ENCODE results near the gene AACS. TPM values are rescaled to one million over a fixed set of nuclear protein-coding genes. Genes with fewer than 3 reads are reported as not detected.

AACS gene
- total and polyA plus RNA-seq, 9 donors: 7.5 to 37.8 (median 14.2) TPM

DNA sequence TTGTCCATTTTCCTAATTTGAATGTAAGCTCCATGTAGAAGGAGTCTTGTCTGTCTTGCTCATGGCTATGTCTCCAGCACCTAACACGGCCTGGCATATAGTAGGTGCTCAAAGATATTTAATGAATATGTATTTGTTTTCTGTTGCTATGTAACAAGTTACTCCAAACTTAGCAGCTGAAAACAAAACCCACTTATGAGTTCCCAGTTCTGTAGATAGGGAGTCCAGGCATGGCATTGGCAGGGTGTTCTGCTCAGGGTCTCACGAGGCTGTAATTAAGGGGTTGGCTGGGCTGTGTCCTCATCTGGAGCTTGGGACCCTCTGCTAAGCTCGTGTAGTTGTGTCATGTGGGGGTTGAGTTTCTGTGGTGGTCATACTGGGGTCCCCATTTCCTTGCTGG is 106.0 kb downstream of the AACS start:
- H3K36me3 ChIP-seq: no peaks in the 10 kb centered on the region
- no peaks in the 10 kb centered on the region for H3K4me1 ChIP-seq (ENCODE audit: insufficient read depth)
- TF ChIP-seq, protein P1, sequence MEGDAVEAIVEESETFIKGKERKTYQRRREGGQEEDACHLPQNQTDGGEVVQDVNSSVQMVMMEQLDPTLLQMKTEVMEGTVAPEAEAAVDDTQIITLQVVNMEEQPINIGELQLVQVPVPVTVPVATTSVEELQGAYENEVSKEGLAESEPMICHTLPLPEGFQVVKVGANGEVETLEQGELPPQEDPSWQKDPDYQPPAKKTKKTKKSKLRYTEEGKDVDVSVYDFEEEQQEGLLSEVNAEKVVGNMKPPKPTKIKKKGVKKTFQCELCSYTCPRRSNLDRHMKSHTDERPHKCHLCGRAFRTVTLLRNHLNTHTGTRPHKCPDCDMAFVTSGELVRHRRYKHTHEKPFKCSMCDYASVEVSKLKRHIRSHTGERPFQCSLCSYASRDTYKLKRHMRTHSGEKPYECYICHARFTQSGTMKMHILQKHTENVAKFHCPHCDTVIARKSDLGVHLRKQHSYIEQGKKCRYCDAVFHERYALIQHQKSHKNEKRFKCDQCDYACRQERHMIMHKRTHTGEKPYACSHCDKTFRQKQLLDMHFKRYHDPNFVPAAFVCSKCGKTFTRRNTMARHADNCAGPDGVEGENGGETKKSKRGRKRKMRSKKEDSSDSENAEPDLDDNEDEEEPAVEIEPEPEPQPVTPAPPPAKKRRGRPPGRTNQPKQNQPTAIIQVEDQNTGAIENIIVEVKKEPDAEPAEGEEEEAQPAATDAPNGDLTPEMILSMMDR (IDR thresholded peaks at IDR 0.05): no peak
- TF ChIP-seq EP300 (IDR thresholded peaks at IDR 0.05) (no peak), POLR2A (IDR thresholded peaks at IDR 0.05) (no peak)
- 57 to 64% (median 63%) methylated on average over 3 of the region's 3 CpGs for WGBS, 3 donors
- DNase-seq: no peak
- no peak overlapping the region for H3K27ac ChIP-seq
- intact Hi-C loops (cut with DNase I): loop anchor here in 1 of 4 donors (10.0 kb wide), 1 partner anchor 1704 kb away; no protein-coding TSS in a partner anchor
- no peaks in the 10 kb centered on the region for H3K27me3 ChIP-seq
- H3K4me3 ChIP-seq: no peak overlapping the region
- peaks cover 0 to under 1% of the 10 kb centered on the region in 2 donors for H3K9me3 ChIP-seq

DNA sequence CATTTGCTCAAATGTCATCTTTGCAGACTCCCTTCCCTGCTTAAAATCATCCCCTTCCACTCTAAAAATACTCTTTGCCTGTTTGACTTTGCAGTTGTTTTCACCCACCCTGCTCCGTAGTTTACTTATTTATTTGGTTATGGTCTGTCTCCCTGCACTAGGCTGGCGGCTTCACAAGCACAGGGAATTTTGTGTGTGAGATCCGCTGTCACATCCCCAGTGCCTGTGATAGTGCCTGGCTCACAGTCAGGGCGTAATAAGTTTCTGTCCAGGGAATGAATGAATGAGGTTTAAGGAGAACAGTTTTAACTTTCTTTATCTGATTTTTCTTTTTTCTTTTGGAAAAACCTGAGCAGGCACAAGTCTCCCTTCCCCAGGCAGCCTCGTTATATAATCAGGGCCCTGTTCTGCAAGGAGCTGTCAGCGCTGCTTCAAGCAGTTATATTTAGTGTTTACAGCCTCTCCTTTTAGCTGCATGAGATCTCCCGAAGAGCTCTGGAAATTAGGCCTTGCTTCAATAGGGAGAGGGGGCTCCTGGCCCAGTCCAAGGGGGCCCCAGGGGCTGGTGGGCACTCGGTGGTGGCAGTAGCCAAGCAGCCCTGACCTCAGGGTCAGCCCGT is 107.1 kb downstream of the AACS start:
- TF ChIP-seq EP300 (IDR thresholded peaks at IDR 0.05) (no peak), POLR2A (IDR thresholded peaks at IDR 0.05) (no peak)
- TF ChIP-seq, protein P1 (IDR thresholded peaks at IDR 0.05): no peak
- no peaks in the 10 kb centered on the region for H3K36me3 ChIP-seq
- intact Hi-C loops (cut with DNase I): loop anchor here in 1 of 4 donors (10.0 kb wide), 1 partner anchor 1702 kb away; no protein-coding TSS in a partner anchor
- no peak overlapping the region for H3K4me3 ChIP-seq
- H3K27ac ChIP-seq: no peak overlapping the region
- H3K4me1 ChIP-seq (ENCODE audit: insufficient read depth): no peaks in the 10 kb centered on the region
- no peaks in the 10 kb centered on the region for H3K9me3 ChIP-seq
- H3K27me3 ChIP-seq: no peaks in the 10 kb centered on the region
- no peak for DNase-seq
- WGBS, 3 donors: 54 to 62% (median 57%) methylated on average over 9 of the region's 9 CpGs

DNA sequence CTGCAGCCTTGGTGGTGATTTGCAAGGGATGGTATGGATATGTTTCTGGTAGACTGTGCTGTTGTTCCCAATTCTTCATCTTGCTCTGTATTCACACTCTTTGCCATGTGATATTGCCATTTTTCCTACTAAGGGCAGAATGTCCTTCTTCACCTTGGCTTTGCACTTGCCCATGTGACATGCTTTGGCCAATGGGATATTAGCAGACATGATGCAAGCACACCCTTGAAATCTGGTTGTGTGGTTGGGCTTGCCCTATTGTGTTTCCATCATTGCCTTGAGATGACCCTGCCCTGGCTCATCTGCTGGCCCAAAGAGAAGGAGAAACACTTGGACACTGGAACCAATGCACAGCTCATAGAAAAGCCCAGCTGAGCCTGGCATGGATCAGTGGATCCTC is 110.3 kb downstream of the AACS start:
- Histone ChIP-seq H3K4me3 (no peak overlapping the region), H3K9me3 (no peaks in the 10 kb centered on the region), H3K4me1 (ENCODE audit: insufficient read depth) (no peaks in the 10 kb centered on the region), H3K27me3 (no peaks in the 10 kb centered on the region), H3K36me3 (no peaks in the 10 kb centered on the region), H3K27ac (no peak overlapping the region)
- no peak for DNase-seq
- no peak for TF ChIP-seq POLR2A (IDR thresholded peaks at IDR 0.05)
- TF ChIP-seq, protein P1 (IDR thresholded peaks at IDR 0.05): no peak
- no peak for TF ChIP-seq EP300 (IDR thresholded peaks at IDR 0.05)
- intact Hi-C loops (cut with DNase I): loop anchor here in 1 of 4 donors (10.0 kb wide), 1 partner anchor 1699 kb away; no protein-coding TSS in a partner anchor

DNA sequence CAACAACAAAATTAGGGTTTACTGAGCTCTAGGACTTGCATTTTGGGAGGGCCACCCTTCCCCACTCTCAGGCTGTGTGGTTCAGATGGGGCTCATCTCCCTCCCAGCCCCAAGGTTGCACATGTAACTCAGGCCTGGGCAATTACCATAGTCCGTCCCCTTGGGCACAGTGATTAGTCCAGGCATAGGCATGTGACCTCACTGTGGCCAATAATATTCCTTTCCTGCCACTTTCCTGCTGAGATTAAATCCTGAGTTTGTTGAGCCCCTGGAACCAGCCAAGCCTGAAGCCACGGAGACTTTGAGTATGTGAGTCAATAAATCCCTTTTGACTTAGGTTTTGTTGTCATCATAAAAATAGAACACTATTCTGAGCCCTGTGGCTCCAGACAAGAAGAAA is 113.0 kb downstream of the AACS start:
- Histone ChIP-seq H3K27me3 (no peaks in the 10 kb centered on the region), H3K4me3 (no peak overlapping the region), H3K9me3 (no peaks in the 10 kb centered on the region), H3K27ac (no peak overlapping the region), H3K36me3 (no peaks in the 10 kb centered on the region), H3K4me1 (ENCODE audit: insufficient read depth) (peaks cover under 1% of the 10 kb centered on the region)
- no peak for DNase-seq
- TF ChIP-seq, protein P1 (IDR thresholded peaks at IDR 0.05): no peak
- TF ChIP-seq POLR2A (IDR thresholded peaks at IDR 0.05) (no peak), EP300 (IDR thresholded peaks at IDR 0.05) (no peak)
- intact Hi-C loops (cut with DNase I): loop anchor here in 1 of 4 donors (10.0 kb wide), 1 partner anchor 1697 kb away; no protein-coding TSS in a partner anchor
- WGBS, 3 donors: 60 to 69% (median 65%) methylated on average over 2 of the region's 2 CpGs
